Stimulated activated CD4-positive, alpha-beta T cell treated with anti-CD3 and anti-CD28 coated beads, Interleukin-2, amount 100 ng/mL, for 48 hours (primary cell): ENCODE data around the gene WNT4.

ENCODE experiments used
- DNase-seq, 2 donors: peaks; one replicate each; pipeline ENCODE4 v3.0.0-alpha.2; 2020

WNT4 gene

DNA sequence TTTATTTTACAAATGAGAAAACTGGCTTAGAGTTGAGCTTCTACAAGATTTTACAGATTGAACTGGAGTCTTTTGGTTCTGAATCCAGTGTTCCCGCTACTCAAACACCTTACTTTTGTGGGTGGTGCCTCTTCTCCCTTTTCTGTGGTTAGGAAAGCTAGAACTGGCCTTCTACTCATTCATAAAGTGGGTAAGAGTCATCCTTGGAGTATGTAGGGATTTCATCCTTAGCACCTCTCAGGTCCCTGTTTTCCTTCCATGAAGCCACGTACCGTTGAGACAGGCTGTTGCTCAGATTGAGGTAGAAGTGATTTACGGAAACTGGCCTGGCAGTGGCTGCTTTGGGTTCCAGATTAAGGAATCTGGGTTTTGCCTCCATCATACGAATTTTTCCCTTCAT, 35.8 kb downstream of the WNT4 start:
- no peak for DNase-seq

DNA sequence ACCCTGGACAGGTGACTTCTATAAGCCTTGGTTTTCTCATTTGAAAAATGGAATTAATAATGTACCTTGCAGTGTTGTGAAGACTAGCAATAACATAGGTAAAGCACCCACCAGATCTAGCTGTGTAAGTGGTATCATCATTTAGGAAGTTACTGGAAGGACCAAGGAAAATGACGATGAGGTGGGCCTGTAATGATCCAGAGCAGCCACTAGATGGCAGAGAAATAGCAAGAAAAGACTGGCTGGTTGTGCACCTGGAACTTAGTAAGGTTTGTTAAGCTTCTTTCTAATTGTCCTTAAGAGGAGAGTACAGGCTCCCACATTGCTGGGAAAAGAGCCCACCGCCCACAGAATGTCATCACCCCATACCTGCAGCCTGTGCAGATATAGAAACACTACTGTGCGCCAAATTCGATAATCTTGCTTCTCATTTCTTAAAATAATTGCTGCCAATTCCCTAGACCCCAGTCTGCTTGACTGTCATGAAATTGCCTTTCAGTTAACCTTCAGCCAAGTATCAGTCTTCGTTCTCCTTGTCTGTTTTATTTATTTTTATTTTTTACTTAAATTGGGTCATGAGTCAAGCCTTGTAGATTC, 37.2 kb downstream of the WNT4 start:
- no peak for DNase-seq

DNA sequence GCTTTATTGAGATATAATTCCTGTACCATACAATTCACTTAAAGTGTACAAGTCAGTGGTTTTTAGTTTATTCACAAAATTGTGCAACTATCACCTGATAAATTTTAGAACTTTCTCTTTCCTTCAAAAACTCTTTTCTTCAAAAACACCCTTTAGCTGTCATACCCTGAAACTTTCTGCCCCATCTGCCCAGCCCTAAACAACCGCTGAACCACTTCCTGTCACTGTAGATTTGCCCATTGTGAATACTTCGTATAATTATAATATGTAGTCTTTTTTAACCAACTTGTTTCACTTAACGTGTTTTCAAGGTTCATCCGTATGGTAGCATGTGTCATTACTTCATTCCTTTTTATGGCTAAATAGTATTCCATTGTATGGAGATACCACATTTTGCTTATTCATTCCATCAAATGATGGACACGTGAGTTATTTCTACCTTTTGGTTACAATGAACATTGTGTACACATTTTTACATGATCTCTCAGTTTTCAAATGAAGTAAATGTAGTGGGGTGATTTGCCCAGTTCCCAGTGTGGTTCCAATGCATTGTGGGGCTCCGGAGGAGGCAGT, 37.9 kb downstream of the WNT4 start:
- DNase-seq = no peak

DNA sequence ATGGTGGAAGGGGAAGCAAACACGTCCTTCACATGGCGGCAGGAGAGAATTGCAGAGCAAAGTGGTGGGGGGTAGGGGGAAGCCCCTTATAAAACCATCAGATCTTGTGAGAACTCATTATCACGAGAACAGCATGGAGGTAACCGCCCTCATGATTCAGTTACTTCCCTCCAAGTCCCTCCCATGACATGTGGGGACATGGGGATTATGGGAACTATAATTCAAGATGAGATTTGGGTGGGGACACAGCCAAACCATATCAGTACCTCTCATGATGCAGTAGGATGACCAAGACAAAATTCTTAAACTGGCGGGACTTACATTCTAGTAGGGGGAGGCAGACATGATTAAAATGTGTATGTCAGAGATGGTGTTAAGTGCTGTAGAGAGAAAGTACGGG, 38.8 kb downstream of the WNT4 start:
- DNase-seq = no peak

DNA sequence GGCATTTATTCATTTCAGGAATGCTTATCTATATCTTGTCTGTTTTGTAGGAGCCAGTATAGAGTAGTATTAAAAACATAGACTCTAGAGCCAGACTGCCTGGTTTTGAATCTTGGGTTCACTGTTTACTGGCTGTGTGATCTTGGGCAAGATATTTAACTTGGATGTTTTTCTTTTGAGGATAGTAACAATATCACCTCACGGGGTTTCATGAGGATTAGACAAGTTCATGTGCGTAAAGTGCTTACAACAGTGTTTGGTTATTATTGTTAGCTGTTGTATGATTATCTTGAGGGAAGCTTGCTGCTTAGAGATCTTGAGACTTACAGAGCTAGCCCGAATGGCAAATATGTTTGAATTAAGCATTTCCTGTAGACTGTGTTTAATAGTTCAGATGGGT, 40.2 kb downstream of the WNT4 start:
- DNase-seq = no peak

GRCh38 chr1:22101995-22102394, 40.9 kb downstream of the WNT4 start:
- no peak for DNase-seq

GRCh38 chr1:22101199-22101598, 41.7 kb downstream of the WNT4 start:
- no peak for DNase-seq

GRCh38 chr1:22100168-22100567, 42.7 kb downstream of the WNT4 start:
- DNase-seq = no peak

GRCh38 chr1:22098752-22099151, 44.1 kb downstream of the WNT4 start:
- DNase-seq = no peak

DNA sequence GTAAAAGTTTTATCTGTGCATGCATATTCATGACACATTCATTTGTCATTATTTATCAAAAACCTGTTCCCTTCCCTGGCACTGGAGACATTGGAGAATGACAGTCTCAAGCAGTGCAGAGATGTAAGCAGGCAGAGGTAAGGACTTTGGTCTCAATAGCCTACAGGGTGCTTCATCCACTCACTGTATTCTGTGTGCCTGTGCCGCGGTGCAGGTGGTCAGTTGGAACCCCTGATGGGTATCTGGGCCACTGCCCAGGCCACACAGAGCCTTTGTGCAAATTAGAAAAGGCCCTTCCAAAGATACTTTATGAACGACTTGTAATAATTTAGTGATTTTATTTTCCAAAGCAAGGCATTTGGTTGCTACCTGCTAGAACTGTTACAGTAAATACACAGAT, 46.4 kb downstream of the WNT4 start:
- no peak for DNase-seq

DNA sequence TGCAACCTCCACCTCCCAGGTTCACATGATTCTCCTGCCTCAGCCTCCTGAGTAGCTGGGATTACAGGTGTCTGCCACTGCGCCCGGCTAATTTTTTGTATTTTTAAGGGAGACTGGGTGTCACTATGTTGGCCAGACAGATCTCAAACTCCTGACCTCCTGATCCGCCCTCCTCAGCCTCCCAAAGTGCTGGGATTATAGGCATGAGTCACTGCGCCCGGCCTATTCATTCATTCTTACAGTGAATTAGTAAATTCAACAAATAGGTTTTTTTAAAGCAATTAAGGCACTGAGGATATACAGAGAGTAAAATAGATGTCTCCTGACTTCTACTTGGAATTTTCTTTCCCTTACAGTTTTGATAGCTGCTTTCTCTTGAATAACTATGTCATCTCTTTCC, 46.9 kb downstream of the WNT4 start:
- no peak for DNase-seq

- DNase-seq = no peak
Measured at GRCh38 chr1:22093513-22093912, 49.4 kb downstream of the WNT4 start.

- peak in 1 of 2 donors; percentile 16 for DNase-seq
Measured at GRCh38 chr1:22092026-22092768, 50.7 kb downstream of the WNT4 start.

DNA sequence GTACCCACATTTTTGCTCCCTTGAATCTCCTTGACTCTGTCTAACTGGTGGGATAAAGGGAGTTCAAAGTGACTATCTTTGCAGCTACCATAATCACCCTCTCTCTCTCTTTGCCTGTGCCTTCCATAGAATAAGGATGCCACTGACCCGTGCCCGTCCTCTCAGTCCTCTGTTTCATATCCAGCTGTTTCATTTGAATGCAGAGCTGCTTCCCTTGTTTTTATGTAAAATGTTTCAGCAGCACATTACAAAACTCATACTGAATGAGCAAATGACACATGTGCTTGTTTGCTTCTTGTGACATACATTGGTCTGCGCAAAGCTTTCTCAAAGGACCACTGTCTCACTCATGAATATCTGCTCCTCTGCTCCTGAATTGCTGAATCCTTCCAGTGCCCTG, 52.0 kb downstream of the WNT4 start:
- DNase-seq = no peak

- no peak for DNase-seq
Measured at GRCh38 chr1:22089787-22090186, 53.1 kb downstream of the WNT4 start.

GRCh38 chr1:22089134-22089571, 53.7 kb downstream of the WNT4 start:
- DNase-seq = no peak

DNA sequence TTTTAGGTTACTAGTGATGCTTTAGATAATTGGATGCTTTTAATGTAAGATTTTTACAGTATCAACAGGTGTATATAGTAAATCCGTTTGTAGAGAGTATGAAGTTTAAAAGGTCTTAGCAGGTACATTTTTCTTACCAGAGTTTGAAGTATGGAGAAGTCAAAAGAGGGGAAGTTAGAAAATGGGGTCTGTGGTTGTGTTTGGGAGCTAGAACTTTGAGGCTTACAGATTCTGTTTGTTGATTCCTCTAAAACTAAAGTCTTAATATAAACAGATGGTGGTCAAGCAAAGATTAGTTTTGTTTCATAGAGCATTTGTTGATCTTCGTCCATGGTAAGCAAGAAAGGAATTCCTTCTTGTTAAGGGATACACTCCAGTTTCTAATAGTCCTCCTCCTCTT, 54.6 kb downstream of the WNT4 start:
- DNase-seq = no peak

DNA sequence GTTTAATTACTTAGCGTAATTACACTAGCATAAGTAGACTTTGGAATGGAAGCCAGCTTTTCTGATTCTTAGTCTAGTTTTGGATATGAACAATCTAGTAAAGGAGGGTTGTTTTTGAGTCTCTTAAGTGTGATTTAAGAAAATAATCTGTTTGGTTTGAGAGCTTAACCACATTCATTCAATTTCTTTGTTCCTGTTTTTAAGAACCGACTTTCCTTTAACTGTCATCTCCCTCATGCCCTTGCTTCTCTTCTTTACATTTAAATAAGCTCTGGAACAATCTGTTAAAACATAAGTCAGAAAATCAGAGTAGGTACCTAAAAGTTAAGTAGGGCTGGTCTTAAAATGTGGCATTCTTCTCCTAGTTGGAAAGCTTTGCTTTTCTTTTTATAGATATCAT, 62.7 kb downstream of the WNT4 start:
- no peak for DNase-seq

DNA sequence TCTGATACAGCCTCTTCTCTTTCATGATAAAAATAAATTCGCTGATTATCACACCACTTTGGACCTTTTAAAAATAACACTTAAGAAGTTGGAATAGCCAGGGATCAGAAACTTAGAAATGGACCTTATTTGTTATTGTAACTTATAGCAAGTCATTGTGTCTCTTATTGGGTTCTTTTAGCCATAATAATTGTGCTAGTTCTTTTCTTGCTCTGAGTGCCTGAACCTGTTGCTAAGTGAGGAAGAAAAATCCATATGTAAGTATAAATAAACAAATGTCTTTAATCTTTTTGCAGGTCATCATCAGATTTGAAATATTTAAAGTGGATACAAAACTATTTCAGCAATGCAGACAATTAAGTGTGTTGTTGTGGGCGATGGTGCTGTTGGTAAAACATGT, 64.8 kb downstream of the WNT4 start:
- DNase-seq = no peak

DNA sequence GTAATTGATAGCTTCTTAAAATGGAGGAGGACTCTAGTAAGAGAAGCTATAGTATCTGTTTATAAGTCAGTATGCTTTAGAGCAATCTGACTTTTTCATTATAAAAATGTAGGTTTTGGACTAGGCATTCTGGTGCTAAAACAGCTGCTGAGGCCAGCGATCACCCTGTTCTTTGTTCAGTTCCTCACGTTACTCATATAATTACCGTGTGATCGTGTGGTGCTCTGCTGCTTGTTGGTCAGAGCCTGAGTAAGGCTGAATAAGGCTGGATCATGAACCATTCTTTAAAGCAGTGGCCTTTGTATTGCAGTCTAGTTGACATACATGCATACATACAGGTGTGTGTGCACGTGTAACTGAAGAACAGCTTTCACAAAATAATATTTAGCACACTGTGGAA, 65.2 kb downstream of the WNT4 start:
- no peak for DNase-seq

DNA sequence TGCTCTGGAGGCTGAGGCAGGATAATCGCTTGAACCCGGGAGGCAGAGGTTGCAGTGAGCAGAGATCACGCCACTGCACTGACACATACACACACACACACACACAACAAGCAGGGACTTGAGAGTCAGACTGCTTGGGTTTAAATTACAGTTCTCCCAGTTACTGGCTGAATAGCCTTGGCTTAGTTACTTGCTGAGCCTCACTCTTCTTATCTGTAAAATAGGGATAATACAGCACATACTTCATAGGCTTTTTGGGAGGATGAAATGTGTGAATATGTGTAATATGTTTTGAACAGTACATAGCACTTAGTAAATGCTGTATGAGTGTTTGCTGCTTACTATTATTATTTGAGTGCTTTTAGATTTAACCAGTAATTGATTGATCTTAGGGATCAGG, 66.6 kb downstream of the WNT4 start:
- DNase-seq = no peak

DNA sequence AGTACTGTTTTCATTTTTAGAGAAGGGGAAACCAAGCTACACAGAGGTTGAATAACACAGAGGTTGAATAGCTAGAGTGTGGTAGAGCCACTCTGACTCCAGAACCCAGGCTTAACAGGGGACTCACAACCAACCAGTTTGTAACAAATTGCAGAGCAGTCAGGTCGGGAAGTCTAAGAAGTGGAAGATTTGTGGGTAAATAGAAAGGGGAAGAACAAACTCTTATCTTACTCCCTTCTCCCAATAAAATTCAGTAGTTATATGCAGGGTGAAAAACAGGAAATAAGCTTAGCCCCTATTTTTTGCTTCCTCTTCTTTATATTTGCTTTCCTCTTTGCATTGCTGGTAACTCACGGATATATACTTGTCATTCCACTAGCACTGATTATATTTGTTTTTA, 67.2 kb downstream of the WNT4 start:
- DNase-seq = no peak

GRCh38 chr1:22074803-22075202, 68.1 kb downstream of the WNT4 start:
- no peak for DNase-seq

DNA sequence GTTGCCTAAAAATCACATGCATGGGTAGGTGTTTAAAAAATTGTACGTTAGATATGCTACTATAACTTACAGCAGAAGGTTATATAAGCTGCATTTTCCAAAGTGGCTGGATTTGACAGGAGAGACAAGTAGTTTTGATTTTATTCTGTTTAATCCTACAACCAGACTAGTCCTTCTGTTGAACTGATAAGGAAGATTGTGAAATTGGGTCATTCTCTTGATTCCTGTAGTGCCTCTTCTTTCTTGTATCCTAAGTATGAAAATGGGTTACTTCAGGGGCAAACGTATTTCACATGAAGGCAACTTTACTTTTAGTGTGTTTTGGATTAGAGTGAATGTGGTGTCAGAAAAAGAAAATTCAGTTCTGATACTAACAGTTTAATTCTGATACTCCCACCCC, 71.4 kb downstream of the WNT4 start:
- no peak for DNase-seq
